Activated T-helper 1 cell treated with anti-CD3 and anti-CD28 coated beads, Interleukin-12 subunit alpha, Interleukin-12 subunit beta, Interleukin-2, Interleukin-4 antibody, amounts not matched to agents 30 ng/mL and 10 ng/mL and 1 ng/mL, durations not matched to agents 14 hours and 24 hours and 36 hours (primary cell): ENCODE results near the gene FXYD5. TPM values are rescaled to one million over a fixed set of nuclear protein-coding genes. Genes with fewer than 3 reads are reported as not detected.

Source experiments
- DNase-seq: peaks from one replicate; pipeline ENCODE4 v3.0.0; 2021; ENCODE audit warnings: low spot score
- H3K27ac Mint-ChIP-seq: one replicate; pipeline ENCODE4 v1.8.0; 2021; ENCODE audit warnings: mild to moderate bottlenecking, mixed read lengths
- H3K27me3 Mint-ChIP-seq: one replicate; pipeline ENCODE4 v1.8.0; 2022; ENCODE audit warnings: mild to moderate bottlenecking, moderate library complexity, mixed read lengths; ENCODE audit not compliant: insufficient read depth
- H3K36me3 Mint-ChIP-seq: one replicate; pipeline ENCODE4 v1.8.0; 2021; ENCODE audit warnings: low read depth, mixed read lengths
- H3K4me1 Mint-ChIP-seq: one replicate; pipeline ENCODE4 v1.8.0; 2021; ENCODE audit warnings: low read depth, mixed read lengths
- H3K4me3 Mint-ChIP-seq: one replicate; pipeline ENCODE4 v1.8.0; 2021; ENCODE audit warnings: mild to moderate bottlenecking, moderate library complexity, mixed read lengths
- H3K9me3 Mint-ChIP-seq: one replicate; pipeline ENCODE4 v1.8.0; 2021; ENCODE audit warnings: mixed read lengths
- intact Hi-C: fragments of 100-400 bp; cut with micrococcal nuclease; formaldehyde crosslinking; loops from one replicate; pipeline ENCODE4 v1.15.1; 2024
- total RNA-seq: library from RNA; stranded (reverse); gene quantifications from 2 replicates; pipeline ENCODE4 v1.2.3, GENCODE V29; 2022

Gene FXYD5
- total RNA-seq, 1 donor from 2014 or later: 309 TPM

- Mint-ChIP-seq H3K4me3 (peak overlapping the region; percentile 65), H3K27me3 (no peaks in the 10 kb centered on the region), H3K27ac (peak overlapping the region; percentile 91), H3K9me3 (peaks cover 5% of the 10 kb centered on the region), H3K36me3 (peaks cover 5% of the 10 kb centered on the region), H3K4me1 (peaks cover 64% of the 10 kb centered on the region)
- DNase-seq: no peak
- intact Hi-C loops: loop anchor here (5.0 kb wide), 2 partner anchors 35 to 55 kb away; partner anchors contain the start of genes LSR and USF2
Observed at GRCh38 chr19:35212241-35212640, 57.7 kb downstream of the FXYD5 start.

- H3K4me1 Mint-ChIP-seq: peaks cover 57% of the 10 kb centered on the region
- intact Hi-C loops: loop anchor here (1.0 to 5.0 kb wide), 4 partner anchors 8 to 59 kb away; partner anchors contain the start of genes LSR and USF2
- DNase-seq: peak; percentile 42
- peak overlapping the region; percentile 2 for H3K4me3 Mint-ChIP-seq
- no peaks in the 10 kb centered on the region for H3K9me3 Mint-ChIP-seq
- H3K36me3 Mint-ChIP-seq: no peaks in the 10 kb centered on the region
- H3K27me3 Mint-ChIP-seq: no peaks in the 10 kb centered on the region
- H3K27ac Mint-ChIP-seq: peak overlapping the region; percentile 75
Observed at GRCh38 chr19:35213663-35214632, 59.4 kb downstream of the FXYD5 start.

DNA sequence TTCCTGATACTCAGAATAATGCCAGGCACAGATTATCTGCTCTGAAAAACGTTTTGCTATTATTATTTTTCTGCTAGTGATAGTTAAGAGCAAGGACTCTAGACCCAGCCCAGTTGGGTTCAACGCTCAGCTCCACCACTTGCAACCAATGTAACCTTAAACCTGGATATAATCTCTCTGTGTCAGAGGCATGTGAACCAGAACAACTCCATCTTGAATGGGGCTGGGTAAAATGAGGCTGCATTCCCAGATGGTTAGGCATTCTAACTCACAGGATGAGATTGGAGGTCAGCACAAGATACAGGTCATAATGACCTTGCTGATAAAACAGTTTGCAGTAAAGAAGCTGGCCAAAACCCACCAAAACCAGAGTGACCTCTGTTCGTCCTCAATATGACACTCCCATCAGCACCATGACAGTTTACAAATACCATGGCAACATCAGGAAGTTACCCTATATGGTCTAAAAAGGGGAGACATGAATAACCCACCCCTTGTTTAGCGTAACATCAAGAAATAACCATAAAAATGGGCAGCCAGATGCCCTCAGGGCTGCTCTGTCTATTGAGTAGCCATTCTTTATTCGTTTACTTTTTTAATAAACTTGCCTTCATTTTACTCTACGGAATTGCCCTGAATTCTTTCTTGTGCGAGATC lies 60.4 kb downstream of the FXYD5 start:
- intact Hi-C loops: loop anchor here (1.0 to 5.0 kb wide), 4 partner anchors 9 to 60 kb away; partner anchors contain the start of genes LSR and USF2
- Mint-ChIP-seq H3K36me3 (no peaks in the 10 kb centered on the region), H3K4me1 (peaks cover 51% of the 10 kb centered on the region), H3K27me3 (no peaks in the 10 kb centered on the region), H3K9me3 (peaks cover 5% of the 10 kb centered on the region), H3K27ac (no peak overlapping the region), H3K4me3 (no peak overlapping the region)
- no peak for DNase-seq

DNA sequence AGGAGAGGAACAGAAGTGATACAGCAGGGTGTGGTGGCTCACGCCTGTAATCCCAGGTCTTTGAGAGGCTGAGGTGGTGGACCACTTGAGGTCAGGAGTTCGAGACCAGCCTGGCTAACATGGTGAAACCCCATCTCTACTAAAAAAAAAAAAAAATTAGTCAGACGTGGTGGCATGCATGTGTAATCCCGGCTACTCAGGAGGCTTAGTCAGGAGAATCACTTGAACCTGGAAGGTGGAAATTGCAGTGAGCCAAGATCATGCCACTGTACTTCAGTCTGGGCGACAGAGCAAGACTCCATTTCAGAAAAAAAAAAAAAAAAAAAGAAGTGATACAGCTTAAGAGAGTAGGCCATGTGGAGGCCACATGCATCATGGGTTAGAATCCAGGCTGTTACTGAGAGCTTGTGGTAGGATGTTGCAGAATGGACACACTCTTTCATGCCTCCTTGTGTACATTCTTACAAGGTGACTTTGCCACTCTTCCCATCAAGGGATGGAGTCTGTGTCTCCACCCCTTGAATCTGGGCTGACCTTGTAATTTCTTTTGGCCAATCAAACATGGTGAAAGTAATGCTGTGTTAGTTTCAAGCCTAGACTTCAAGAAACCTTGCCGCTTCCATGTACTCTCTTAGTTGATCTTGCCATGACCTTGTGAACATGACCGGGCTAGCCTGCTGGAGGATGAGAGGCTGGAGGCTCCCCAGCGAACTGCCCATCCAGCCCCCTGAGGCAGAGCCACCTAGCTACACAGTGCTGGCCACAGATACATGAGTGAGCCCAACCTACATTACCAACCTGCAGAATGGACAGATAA lies 61.7 kb downstream of the FXYD5 start:
- H3K9me3 Mint-ChIP-seq: peaks cover 5% of the 10 kb centered on the region
- no peak overlapping the region for H3K4me3 Mint-ChIP-seq
- intact Hi-C loops: loop anchor here (2.0 kb wide), 1 partner anchor 73 kb away; the partner anchor contains the start of gene FXYD7
- H3K4me1 Mint-ChIP-seq: peaks cover 45% of the 10 kb centered on the region
- no peak overlapping the region for H3K27ac Mint-ChIP-seq
- no peaks in the 10 kb centered on the region for H3K36me3 Mint-ChIP-seq
- DNase-seq: no peak
- no peaks in the 10 kb centered on the region for H3K27me3 Mint-ChIP-seq

DNA sequence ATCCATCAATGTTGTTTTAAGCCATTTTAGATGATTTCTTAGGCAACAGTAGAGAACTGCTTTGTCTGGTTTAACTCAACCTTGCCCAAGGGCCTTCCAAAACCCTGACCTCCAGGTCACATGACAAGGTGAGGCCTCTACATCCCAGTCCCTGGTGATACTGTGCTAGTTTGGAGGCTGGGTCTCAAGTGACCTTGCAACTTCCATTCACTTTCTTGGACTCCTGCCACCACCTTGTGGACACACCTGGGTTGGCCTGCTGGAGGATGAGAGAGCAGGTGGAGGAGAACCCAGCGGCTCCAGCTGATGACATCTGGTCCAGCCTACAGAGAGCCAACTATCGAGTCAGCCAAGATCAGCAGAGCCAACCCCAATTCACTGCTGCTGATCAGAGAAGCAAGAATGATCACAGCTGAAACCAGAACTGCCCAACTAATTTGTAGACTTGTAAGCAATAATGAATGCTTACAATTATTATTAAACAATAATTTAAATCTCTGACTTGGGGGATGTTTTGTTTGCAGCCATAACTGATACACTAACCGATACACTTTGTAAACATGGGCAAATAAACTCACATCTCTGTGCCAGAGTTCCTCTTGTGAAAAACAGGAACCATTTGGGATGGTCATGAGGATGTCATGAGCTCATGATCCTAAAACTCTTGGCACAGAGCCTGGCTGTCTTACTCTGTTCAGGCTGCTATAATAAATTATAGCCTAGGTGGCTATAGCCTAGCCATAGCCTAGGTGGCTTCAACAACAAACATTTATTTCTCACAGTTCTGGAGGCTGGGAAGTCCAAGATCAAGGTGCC lies 62.5 kb downstream of the FXYD5 start:
- Mint-ChIP-seq H3K4me1 (peaks cover 37% of the 10 kb centered on the region), H3K9me3 (peaks cover 5% of the 10 kb centered on the region), H3K27ac (peak overlapping the region; percentile 14), H3K36me3 (no peaks in the 10 kb centered on the region), H3K4me3 (no peak overlapping the region), H3K27me3 (no peaks in the 10 kb centered on the region)
- intact Hi-C loops: loop anchor here (1.0 to 2.0 kb wide), 3 partner anchors 74 to 150 kb away; partner anchors contain the start of gene FXYD7
- peak; percentile 55 for DNase-seq

GRCh38 chr19:35217649-35217990 lies 63.1 kb downstream of the FXYD5 start:
- Mint-ChIP-seq H3K9me3 (peaks cover 5% of the 10 kb centered on the region), H3K4me3 (no peak overlapping the region), H3K4me1 (peaks cover 31% of the 10 kb centered on the region), H3K27me3 (peaks cover 1% of the 10 kb centered on the region), H3K27ac (no peak overlapping the region), H3K36me3 (no peaks in the 10 kb centered on the region)
- intact Hi-C loops: loop anchor here (1.0 to 2.0 kb wide), 3 partner anchors 75 to 150 kb away; partner anchors contain the start of gene FXYD7
- no peak for DNase-seq

- H3K27me3 Mint-ChIP-seq: peaks cover 1% of the 10 kb centered on the region
- DNase-seq: no peak
- H3K4me1 Mint-ChIP-seq: peaks cover 19% of the 10 kb centered on the region
- H3K4me3 Mint-ChIP-seq: no peak overlapping the region
- H3K9me3 Mint-ChIP-seq: peaks cover 5% of the 10 kb centered on the region
- no peaks in the 10 kb centered on the region for H3K36me3 Mint-ChIP-seq
- no peak overlapping the region for H3K27ac Mint-ChIP-seq
- intact Hi-C loops: no loop called here
Observed at GRCh38 chr19:35219008-35219407, 64.5 kb downstream of the FXYD5 start.

Other genes starting within 250 kb of the FXYD5 start
- 3.4 and 4.5 TPM in 2 replicates for gene ZNF30, start 227.8 kb upstream of the FXYD5 start, total RNA-seq
- gene ZNF792, start 190.5 kb upstream of the FXYD5 start, total RNA-seq: 6.5 and 6.8 TPM in 2 replicates
- gene GRAMD1A, start 154.4 kb upstream of the FXYD5 start, total RNA-seq: 176 and 189 TPM in 2 replicates
- gene SCN1B, start 124.3 kb upstream of the FXYD5 start, total RNA-seq: 1.1 and 1.2 TPM in 2 replicates
- gene HPN, start 113.0 kb upstream of the FXYD5 start, total RNA-seq: not detected in 2 replicates
- gene FXYD3, start 38.9 kb upstream of the FXYD5 start, total RNA-seq: not detected in 2 replicates
- not detected in 2 replicates for gene LGI4, start 19.7 kb upstream of the FXYD5 start, total RNA-seq
- gene FXYD1, start 15.9 kb upstream of the FXYD5 start, total RNA-seq: not detected in 2 replicates
- gene FXYD7, start 11.5 kb upstream of the FXYD5 start, total RNA-seq: 0.39 TPM in 1 of 2 replicates, not detected in the other
- not detected in 2 replicates for gene FAM187B, start 74.0 kb downstream of the FXYD5 start, total RNA-seq
- gene LSR, start 94.3 kb downstream of the FXYD5 start, total RNA-seq: 2.7 and 4.0 TPM in 2 replicates
- 156 and 164 TPM in 2 replicates for gene USF2, start 114.2 kb downstream of the FXYD5 start, total RNA-seq
- gene HAMP, start 127.8 kb downstream of the FXYD5 start, total RNA-seq: 0.57 and 0.96 TPM in 2 replicates
- gene MAG, start 137.4 kb downstream of the FXYD5 start, total RNA-seq: not detected in 2 replicates
- 4.7 and 5.1 TPM in 2 replicates for gene CD22, start 174.5 kb downstream of the FXYD5 start, total RNA-seq
- gene FFAR1, start 193.2 kb downstream of the FXYD5 start, total RNA-seq: 0.12 and 0.18 TPM in 2 replicates
- 0.20 and 0.36 TPM in 2 replicates for gene FFAR3, start 203.7 kb downstream of the FXYD5 start, total RNA-seq
- gene GPR42, start 216.3 kb downstream of the FXYD5 start, total RNA-seq: 0.20 TPM in 1 of 2 replicates, not detected in the other